Panc1 (cell line): ENCODE data around the gene NHS.
"Not testable (repeated sequence)": the region's sequence is repeated elsewhere in the genome, so short reads cannot be mapped to it uniquely, and the experiment has no call there.

Source experiments
- POLR2AphosphoS5 ChIP-seq: IDR thresholded peaks from 2 replicates; pipeline ENCODE4 v1.6.1; 2012; ENCODE audit warnings: mild to moderate bottlenecking, low read depth, low read length, moderate library complexity
- REST ChIP-seq, 2 experiments: IDR thresholded peaks; 2 replicates each; pipeline ENCODE4 v1.6.1; 2011 to 2012; ENCODE audit warnings: low read depth in 2 of 2, control low read depth in 1 of 2, low read length in 1 of 2, mild to moderate bottlenecking in 1 of 2, moderate library complexity in 1 of 2; ENCODE audit not compliant: insufficient read depth in 1 of 2
- TCF7L2 ChIP-seq: IDR thresholded peaks from 2 replicates; pipeline ENCODE4 v1.6.1; 2011; ENCODE audit warnings: mild to moderate bottlenecking, low read depth, low read length, inconsistent platforms
- TF ChIP-seq, protein P1 (sequence below): fragments of 450-650 bp; IDR thresholded peaks from 2 replicates; pipeline ENCODE4 v1.5.1; 2017; ENCODE audit warnings: mild to moderate bottlenecking

GRCh38 chrX:17568804-17569203 lies 193.8 kb downstream of the NHS start:
- TF ChIP-seq, protein P1, sequence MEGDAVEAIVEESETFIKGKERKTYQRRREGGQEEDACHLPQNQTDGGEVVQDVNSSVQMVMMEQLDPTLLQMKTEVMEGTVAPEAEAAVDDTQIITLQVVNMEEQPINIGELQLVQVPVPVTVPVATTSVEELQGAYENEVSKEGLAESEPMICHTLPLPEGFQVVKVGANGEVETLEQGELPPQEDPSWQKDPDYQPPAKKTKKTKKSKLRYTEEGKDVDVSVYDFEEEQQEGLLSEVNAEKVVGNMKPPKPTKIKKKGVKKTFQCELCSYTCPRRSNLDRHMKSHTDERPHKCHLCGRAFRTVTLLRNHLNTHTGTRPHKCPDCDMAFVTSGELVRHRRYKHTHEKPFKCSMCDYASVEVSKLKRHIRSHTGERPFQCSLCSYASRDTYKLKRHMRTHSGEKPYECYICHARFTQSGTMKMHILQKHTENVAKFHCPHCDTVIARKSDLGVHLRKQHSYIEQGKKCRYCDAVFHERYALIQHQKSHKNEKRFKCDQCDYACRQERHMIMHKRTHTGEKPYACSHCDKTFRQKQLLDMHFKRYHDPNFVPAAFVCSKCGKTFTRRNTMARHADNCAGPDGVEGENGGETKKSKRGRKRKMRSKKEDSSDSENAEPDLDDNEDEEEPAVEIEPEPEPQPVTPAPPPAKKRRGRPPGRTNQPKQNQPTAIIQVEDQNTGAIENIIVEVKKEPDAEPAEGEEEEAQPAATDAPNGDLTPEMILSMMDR: not testable (repeated sequence)
- TF ChIP-seq POLR2AphosphoS5; REST (IDR thresholded peaks at IDR 0.05; ENCODE audit: insufficient read depth in 1 of 2, low read depth in 2 of 2, low read length in 1 of 2); TCF7L2: not testable (repeated sequence)
